Uterus (tissue), 4 donors: Measurements from ENCODE around the gene ACTL8. TPM values are rescaled to one million over a fixed set of nuclear protein-coding genes. Genes with fewer than 3 reads are reported as not detected.

ENCODE experiments used
- DNase-seq, 2 donors: peaks; one replicate each; pipeline ENCODE4 v3.0.0-alpha.2; 2019 to 2020
- H3K27ac ChIP-seq, 2 donors: fragments of 200-600 bp; sonication (generic); 1 replicate in 1 of 2; 2 replicates in 1 of 2; pipeline ENCODE4 v1.5.1; 2016 to 2018
- H3K27me3 ChIP-seq, 2 donors: fragments of 200-600 bp; sonication (generic); one replicate each; pipeline ENCODE4 v1.5.1; 2018 to 2019; ENCODE audit warnings: control low read depth in 1 of 2
- H3K36me3 ChIP-seq, 2 donors: fragments of 200-600 bp; sonication (generic); one replicate each; pipeline ENCODE4 v1.5.1; 2019; ENCODE audit warnings: control low read depth in 1 of 2
- H3K4me1 ChIP-seq, 2 donors: fragments of 200-600 bp; sonication (generic); one replicate each; pipeline ENCODE4 v1.5.1; 2018 to 2019; ENCODE audit warnings: control low read depth in 1 of 2
- H3K4me3 ChIP-seq, 2 donors: fragments of 200-600 bp; sonication (generic); 1 replicate in 1 of 2; 2 replicates in 1 of 2; pipeline ENCODE4 v1.5.1; 2018 to 2019; ENCODE audit warnings: mild to moderate bottlenecking in 1 of 2
- H3K9me3 ChIP-seq, 2 donors: fragments of 200-600 bp; sonication (generic); one replicate each; pipeline ENCODE4 v1.5.1; 2019; ENCODE audit warnings: control low read depth in 1 of 2
- CTCF ChIP-seq, 4 experiments: fragments of 200-600 bp in 2 of 4; fragments of 450-650 bp in 2 of 4; sonication (generic) in 2 of 4; IDR thresholded peaks; one replicate each; pipeline ENCODE4 v1.5.1; 2016 to 2019; ENCODE audit warnings: antibody characterized with exemption in 4 of 4, mild to moderate bottlenecking in 2 of 4, moderate library complexity in 1 of 4
- POLR2A ChIP-seq, 2 donors: fragments of 450-650 bp; IDR thresholded peaks; one replicate each; pipeline ENCODE4 v1.6.1; 2016; ENCODE audit warnings: antibody characterized with exemption in 2 of 2, mild to moderate bottlenecking in 1 of 2, moderate library complexity in 1 of 2
- intact Hi-C: fragments of 100-400 bp; cut with DNase I; formaldehyde crosslinking; loops from one replicate; pipeline ENCODE4 v1.15.1; 2023; ENCODE audit warnings: low total_unique reads
- total RNA-seq, 4 donors: library from RNA; depleted of rRNA in 3 of 4; stranded (reverse); fragments of >200 nt in 3 of 4; gene quantifications; one replicate each; pipeline versions ENCODE4 v1.1.0 to v1.2.4, GENCODE V29; 2014 to 2023
- donor health status: DM: yes; HTN: yes; CAD: no.

ACTL8 gene
- total RNA-seq, 4 donors from 2014 or later = not detected

GRCh38 chr1:17869815-17870214 is 114.7 kb downstream of the ACTL8 start:
- DNase-seq = no peak
- intact Hi-C loops = no loop called here
- no peaks in the 10 kb centered on the region for H3K9me3 ChIP-seq
- no peaks in the 10 kb centered on the region for H3K4me1 ChIP-seq
- no peak overlapping the region for H3K27ac ChIP-seq
- TF ChIP-seq POLR2A (IDR thresholded peaks at IDR 0.05) (no peak), CTCF (IDR thresholded peaks at IDR 0.05) (no peak)
- no peak overlapping the region for H3K4me3 ChIP-seq
- H3K27me3 ChIP-seq = no peaks in the 10 kb centered on the region
- no peaks in the 10 kb centered on the region for H3K36me3 ChIP-seq

- Histone ChIP-seq H3K4me3 (no peak overlapping the region), H3K27me3 (no peaks in the 10 kb centered on the region), H3K36me3 (no peaks in the 10 kb centered on the region), H3K27ac (no peak overlapping the region), H3K9me3 (no peaks in the 10 kb centered on the region), H3K4me1 (no peaks in the 10 kb centered on the region)
- no peak for TF ChIP-seq CTCF (IDR thresholded peaks at IDR 0.05)
- no peak for TF ChIP-seq POLR2A (IDR thresholded peaks at IDR 0.05)
- DNase-seq = no peak
- intact Hi-C loops = no loop called here
These were observed 115.5 kb downstream of the ACTL8 start for GRCh38 chr1:17870679-17871078.

GRCh38 chr1:17873007-17873675 is 118.0 kb downstream of the ACTL8 start:
- H3K27me3 ChIP-seq = no peaks in the 10 kb centered on the region
- intact Hi-C loops = no loop called here
- no peak overlapping the region for H3K4me3 ChIP-seq
- DNase-seq = no peak
- no peak for TF ChIP-seq POLR2A (IDR thresholded peaks at IDR 0.05)
- no peak for TF ChIP-seq CTCF (IDR thresholded peaks at IDR 0.05)
- H3K9me3 ChIP-seq = no peaks in the 10 kb centered on the region
- no peaks in the 10 kb centered on the region for H3K4me1 ChIP-seq
- no peak overlapping the region for H3K27ac ChIP-seq
- no peaks in the 10 kb centered on the region for H3K36me3 ChIP-seq

GRCh38 chr1:17874231-17874630 is 119.1 kb downstream of the ACTL8 start:
- H3K4me1 ChIP-seq = no peaks in the 10 kb centered on the region
- no peaks in the 10 kb centered on the region for H3K27me3 ChIP-seq
- H3K36me3 ChIP-seq = no peaks in the 10 kb centered on the region
- no peak for DNase-seq
- no peak overlapping the region for H3K4me3 ChIP-seq
- no peak overlapping the region for H3K27ac ChIP-seq
- TF ChIP-seq CTCF (IDR thresholded peaks at IDR 0.05) (no peak), POLR2A (IDR thresholded peaks at IDR 0.05) (no peak)
- intact Hi-C loops = no loop called here
- H3K9me3 ChIP-seq = no peaks in the 10 kb centered on the region

- H3K4me3 ChIP-seq = no peak overlapping the region
- H3K27ac ChIP-seq = no peak overlapping the region
- intact Hi-C loops = no loop called here
- H3K9me3 ChIP-seq = no peaks in the 10 kb centered on the region
- H3K27me3 ChIP-seq = no peaks in the 10 kb centered on the region
- H3K36me3 ChIP-seq = no peaks in the 10 kb centered on the region
- no peak for DNase-seq
- H3K4me1 ChIP-seq = no peaks in the 10 kb centered on the region
- TF ChIP-seq POLR2A (IDR thresholded peaks at IDR 0.05) = no peak
- no peak for TF ChIP-seq CTCF (IDR thresholded peaks at IDR 0.05)
These were observed 119.6 kb downstream of the ACTL8 start for GRCh38 chr1:17874710-17875109.
